IPS-NIHi11 (cell line): ENCODE measurements around the gene PRDM16.
"Not testable (repeated sequence)": the region's sequence is repeated elsewhere in the genome, so short reads cannot be mapped to it uniquely, and the experiment has no call there.

Experiments
- DNase-seq: peaks from one replicate; pipeline ENCODE4 v3.0.0; 2012; ENCODE audit warnings: mixed read lengths, low spot score

PRDM16 gene

GRCh38 chr1:3227893-3228292 lies 158.9 kb downstream of the PRDM16 start:
- DNase-seq: no peak

- DNase-seq: no peak
Measured at GRCh38 chr1:3229081-3229725, 160.2 kb downstream of the PRDM16 start.

GRCh38 chr1:3230553-3230952 lies 161.6 kb downstream of the PRDM16 start:
- no peak for DNase-seq

GRCh38 chr1:3231245-3231644 lies 162.2 kb downstream of the PRDM16 start:
- no peak for DNase-seq

GRCh38 chr1:3231826-3232225 lies 162.8 kb downstream of the PRDM16 start:
- DNase-seq: no peak

GRCh38 chr1:3233031-3233430 lies 164.0 kb downstream of the PRDM16 start:
- no peak for DNase-seq

GRCh38 chr1:3233551-3233950 lies 164.5 kb downstream of the PRDM16 start:
- DNase-seq: no peak

- no peak for DNase-seq
Measured at GRCh38 chr1:3234281-3234680, 165.3 kb downstream of the PRDM16 start.

- no peak for DNase-seq
Measured at GRCh38 chr1:3234956-3235355, 166.0 kb downstream of the PRDM16 start.

GRCh38 chr1:3235496-3235895 lies 166.5 kb downstream of the PRDM16 start:
- DNase-seq: no peak

- no peak for DNase-seq
Measured at GRCh38 chr1:3236361-3236760, 167.4 kb downstream of the PRDM16 start.

GRCh38 chr1:3236955-3237354 lies 168.0 kb downstream of the PRDM16 start:
- DNase-seq: no peak

GRCh38 chr1:3237570-3237969 lies 168.6 kb downstream of the PRDM16 start:
- DNase-seq: no peak

GRCh38 chr1:3237994-3238702 lies 169.1 kb downstream of the PRDM16 start:
- DNase-seq: no peak

- no peak for DNase-seq
Measured at GRCh38 chr1:3238703-3239278, 169.8 kb downstream of the PRDM16 start.

- not testable (repeated sequence) for DNase-seq
Measured at GRCh38 chr1:3239991-3240390, 171.0 kb downstream of the PRDM16 start.

GRCh38 chr1:3240524-3241235 lies 171.7 kb downstream of the PRDM16 start:
- peak; percentile 63 for DNase-seq

- DNase-seq: no peak
Measured at GRCh38 chr1:3241236-3241550, 172.2 kb downstream of the PRDM16 start.

GRCh38 chr1:3241673-3242407 lies 172.8 kb downstream of the PRDM16 start:
- no peak for DNase-seq

- DNase-seq: no peak
Measured at GRCh38 chr1:3242408-3243260, 173.6 kb downstream of the PRDM16 start.

- DNase-seq: no peak
Measured at GRCh38 chr1:3243304-3243703, 174.3 kb downstream of the PRDM16 start.
